ENCODE measurements around the gene DVL3.

- TF ChIP-seq GATA2 (IDR thresholded peaks at IDR 0.05; ENCODE audit: low read depth, low read length) (no peak), GATA3 (IDR thresholded peaks at IDR 0.05; ENCODE audit: low read depth, low read length) (no peak)
These were observed 43.3 kb downstream of the DVL3 start for GRCh38 chr3:184198509-184198908.

Data from SH-SY5Y (cell line).